ENCODE measurements around the gene SKP1.
A peak's percentile ranks its signal among the peaks of the same experiment; 100 is the strongest.
"Not testable (repeated sequence)": the region's sequence is repeated elsewhere in the genome, so short reads cannot be mapped to it uniquely, and the experiment has no call there.

Gene SKP1

GRCh38 chr5:134174841-134175839, 1.6 kb downstream of the SKP1 start:
- peaks cover 29% of the 10 kb centered on the region for H3K36me3 ChIP-seq (ENCODE audit: control insufficient read depth, insufficient read depth, low read length, severe bottlenecking)
- H3K4me3 ChIP-seq (ENCODE audit: low read length), result peak overlapping the region; percentile 86
- H3K27me3 ChIP-seq (replicated peaks; ENCODE audit: control insufficient read depth, insufficient read depth, low read length), result no peaks in the 10 kb centered on the region
- H3K4me1 ChIP-seq (ENCODE audit: control insufficient read depth, insufficient read depth, low read length), result peaks cover 31% of the 10 kb centered on the region
- peak; percentile 73 for DNase-seq (ENCODE audit: low read depth)
- peak overlapping the region; percentile 99 for H3K9ac ChIP-seq (ENCODE audit: low read length)
- H3K9me3 ChIP-seq (ENCODE audit: control insufficient read depth, low read length), result no peaks in the 10 kb centered on the region

GRCh38 chr5:134171972-134172371, 4.8 kb downstream of the SKP1 start:
- Histone ChIP-seq H3K27me3 (replicated peaks; ENCODE audit: control insufficient read depth, insufficient read depth, low read length) (no peaks in the 10 kb centered on the region), H3K9me3 (ENCODE audit: control insufficient read depth, low read length) (no peaks in the 10 kb centered on the region), H3K36me3 (ENCODE audit: control insufficient read depth, insufficient read depth, low read length, severe bottlenecking) (peaks cover 58% of the 10 kb centered on the region), H3K9ac (ENCODE audit: low read length) (peak overlapping the region; percentile 41), H3K4me3 (ENCODE audit: low read length) (no peak overlapping the region), H3K4me1 (ENCODE audit: control insufficient read depth, insufficient read depth, low read length) (peaks cover 23% of the 10 kb centered on the region)
- no peak for DNase-seq (ENCODE audit: low read depth)

DNA sequence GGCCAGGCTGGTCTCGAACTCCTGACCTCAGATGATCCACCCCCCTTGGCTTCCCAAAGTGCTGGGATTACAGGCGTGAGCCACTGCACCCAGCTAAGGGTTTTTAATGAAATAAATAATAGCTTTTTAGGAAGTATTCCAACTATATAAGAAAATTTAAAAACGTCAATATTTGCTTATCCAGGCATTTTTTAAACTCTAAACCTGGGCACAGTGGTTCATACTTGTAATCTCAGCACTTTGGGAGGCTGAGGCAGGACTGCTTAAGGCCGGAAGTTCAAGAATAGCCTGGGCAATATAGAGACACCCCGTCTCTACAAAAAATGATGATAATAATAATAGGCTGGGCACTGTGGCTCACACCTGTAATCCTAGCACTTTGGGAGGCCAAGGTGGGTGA, 14.2 kb downstream of the SKP1 start:
- Histone ChIP-seq H3K36me3 (ENCODE audit: control insufficient read depth, insufficient read depth, low read length, severe bottlenecking) (peaks cover 87% of the 10 kb centered on the region), H3K4me3 (ENCODE audit: low read length) (no peak overlapping the region), H3K9ac (ENCODE audit: low read length) (no peak overlapping the region), H3K9me3 (ENCODE audit: control insufficient read depth, low read length) (peaks cover 10% of the 10 kb centered on the region), H3K27me3 (replicated peaks; ENCODE audit: control insufficient read depth, insufficient read depth, low read length) (no peaks in the 10 kb centered on the region), H3K4me1 (ENCODE audit: control insufficient read depth, insufficient read depth, low read length) (no peaks in the 10 kb centered on the region)
- DNase-seq (ENCODE audit: low read depth), result no peak

DNA sequence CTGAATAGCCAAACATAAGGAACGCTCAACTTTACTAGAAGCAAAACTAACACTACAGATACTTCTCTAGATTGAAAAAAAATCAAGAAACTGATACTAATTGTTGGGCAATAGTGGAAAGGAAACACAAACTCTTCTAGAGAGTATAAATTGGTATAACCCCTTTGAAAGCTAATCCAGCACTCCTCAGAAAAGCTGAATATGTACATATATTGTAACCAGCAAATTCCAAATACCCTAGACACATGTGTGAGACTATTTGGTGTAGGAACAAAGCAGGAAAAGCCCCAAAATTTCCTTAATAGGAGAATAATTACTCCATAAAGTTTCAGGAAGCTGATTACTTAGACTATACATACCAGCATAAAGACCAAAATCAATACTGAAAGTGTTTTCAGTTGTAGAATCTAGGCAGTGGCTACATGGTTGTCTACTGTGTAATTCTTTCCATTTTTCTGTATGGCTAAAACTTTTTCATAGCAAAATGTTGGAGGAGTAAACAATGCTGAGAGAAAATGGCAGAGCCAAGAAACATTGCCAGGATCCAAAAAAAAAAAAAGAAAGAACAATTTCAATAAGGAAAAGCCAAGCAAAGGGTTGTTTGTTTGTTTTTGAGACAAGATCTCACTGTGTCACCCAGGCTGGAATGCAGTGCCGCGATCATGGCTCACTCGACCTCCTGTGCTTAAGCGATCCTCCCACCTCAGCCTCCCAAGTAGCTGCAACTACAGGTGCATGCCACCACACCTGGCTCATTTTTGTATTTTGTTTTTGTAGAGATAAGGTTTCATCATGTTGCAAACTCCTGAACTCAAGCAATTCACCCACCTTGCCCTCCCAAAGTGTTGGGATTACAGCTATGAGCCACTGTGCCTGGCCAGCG, 15.0 kb downstream of the SKP1 start:
- Histone ChIP-seq H3K9me3 (ENCODE audit: control insufficient read depth, low read length) (peaks cover 10% of the 10 kb centered on the region), H3K4me3 (ENCODE audit: low read length) (no peak overlapping the region), H3K36me3 (ENCODE audit: control insufficient read depth, insufficient read depth, low read length, severe bottlenecking) (peaks cover 88% of the 10 kb centered on the region), H3K27me3 (replicated peaks; ENCODE audit: control insufficient read depth, insufficient read depth, low read length) (no peaks in the 10 kb centered on the region), H3K9ac (ENCODE audit: low read length) (no peak overlapping the region), H3K4me1 (ENCODE audit: control insufficient read depth, insufficient read depth, low read length) (no peaks in the 10 kb centered on the region)
- DNase-seq (ENCODE audit: low read depth), result no peak

DNA sequence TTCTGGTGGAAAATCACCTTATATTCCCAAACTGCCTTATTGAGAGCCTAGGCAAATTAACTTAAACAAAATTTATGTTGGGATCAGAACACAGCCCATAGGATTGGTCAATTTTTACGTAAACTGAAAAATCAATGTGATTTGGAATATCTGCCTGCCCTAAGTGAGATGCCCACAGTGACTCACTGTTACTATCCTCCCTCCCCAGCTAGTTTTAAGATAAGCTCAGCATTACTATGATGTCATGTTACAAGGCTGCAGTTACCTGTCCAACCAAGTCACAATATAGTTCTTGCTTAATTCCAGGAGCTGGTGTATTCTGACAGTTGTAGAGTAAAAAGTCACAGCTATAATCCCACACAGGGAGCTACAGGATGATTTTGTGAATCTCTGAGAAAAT, 23.1 kb downstream of the SKP1 start:
- no peak for DNase-seq (ENCODE audit: low read depth)
- H3K36me3 ChIP-seq (ENCODE audit: control insufficient read depth, insufficient read depth, low read length, severe bottlenecking), result peaks cover 79% of the 10 kb centered on the region
- no peaks in the 10 kb centered on the region for H3K9me3 ChIP-seq (ENCODE audit: control insufficient read depth, low read length)
- no peak overlapping the region for H3K9ac ChIP-seq (ENCODE audit: low read length)
- no peaks in the 10 kb centered on the region for H3K27me3 ChIP-seq (replicated peaks; ENCODE audit: control insufficient read depth, insufficient read depth, low read length)
- no peak overlapping the region for H3K4me3 ChIP-seq (ENCODE audit: low read length)
- peaks cover 42% of the 10 kb centered on the region for H3K4me1 ChIP-seq (ENCODE audit: control insufficient read depth, insufficient read depth, low read length)

DNA sequence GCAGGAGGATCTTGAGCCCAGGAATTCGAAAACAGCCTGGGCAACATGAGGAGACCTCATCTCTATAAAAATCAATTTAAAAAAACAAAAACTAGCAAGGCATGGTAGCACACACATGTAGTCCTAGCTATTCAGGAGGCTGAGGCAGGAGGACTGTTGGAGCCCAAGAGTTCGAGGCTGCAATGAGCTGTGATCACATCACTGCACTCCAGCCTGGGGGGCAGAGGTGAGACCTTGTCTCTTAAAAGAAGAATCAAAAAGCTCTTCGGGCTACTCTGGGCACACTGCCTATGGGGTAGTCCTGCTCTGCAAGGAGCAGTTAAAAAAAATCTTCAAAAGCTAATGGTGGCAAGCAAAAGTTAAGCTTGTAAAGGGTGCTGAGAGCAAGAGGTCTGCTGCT, 23.5 kb downstream of the SKP1 start:
- no peak for DNase-seq (ENCODE audit: low read depth)
- no peaks in the 10 kb centered on the region for H3K9me3 ChIP-seq (ENCODE audit: control insufficient read depth, low read length)
- peaks cover 42% of the 10 kb centered on the region for H3K4me1 ChIP-seq (ENCODE audit: control insufficient read depth, insufficient read depth, low read length)
- H3K36me3 ChIP-seq (ENCODE audit: control insufficient read depth, insufficient read depth, low read length, severe bottlenecking), result peaks cover 77% of the 10 kb centered on the region
- H3K4me3 ChIP-seq (ENCODE audit: low read length), result no peak overlapping the region
- no peaks in the 10 kb centered on the region for H3K27me3 ChIP-seq (replicated peaks; ENCODE audit: control insufficient read depth, insufficient read depth, low read length)
- H3K9ac ChIP-seq (ENCODE audit: low read length), result no peak overlapping the region

DNA sequence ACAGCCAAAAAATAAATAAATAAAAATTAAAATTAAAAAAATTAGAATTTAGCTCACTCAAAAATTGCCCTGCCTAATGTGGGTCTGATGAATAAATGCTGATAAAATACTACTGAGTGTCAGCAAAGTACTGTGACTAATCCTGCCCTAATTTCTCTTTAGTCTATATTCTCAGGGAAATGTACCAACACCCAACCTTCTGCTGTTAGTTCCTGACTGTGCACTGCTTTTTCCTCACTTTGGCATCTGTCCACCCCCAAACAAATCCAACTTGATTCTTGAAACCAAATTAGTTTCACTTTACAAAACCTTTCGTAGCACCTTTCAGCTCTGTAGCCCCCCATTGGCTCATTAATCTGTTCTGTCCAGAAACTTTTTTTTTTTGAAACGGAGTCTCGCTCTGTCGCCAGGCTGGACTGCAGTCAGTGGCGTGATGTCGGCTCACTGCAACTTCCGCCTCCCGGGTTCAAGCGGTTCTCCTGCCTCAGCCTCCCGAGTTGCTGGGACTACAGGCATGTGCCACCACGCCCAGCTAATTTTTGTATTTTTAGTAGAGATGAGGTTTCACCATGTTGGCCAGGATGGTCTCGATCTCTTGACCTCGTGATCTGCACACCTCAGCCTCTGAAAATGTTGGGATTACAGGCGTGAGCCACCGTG, 24.4 kb downstream of the SKP1 start:
- H3K9ac ChIP-seq (ENCODE audit: low read length), result peak overlapping the region; percentile 42
- H3K9me3 ChIP-seq (ENCODE audit: control insufficient read depth, low read length); H3K27me3 ChIP-seq (replicated peaks; ENCODE audit: control insufficient read depth, insufficient read depth, low read length); DNase-seq (ENCODE audit: low read depth): not testable (repeated sequence)
- H3K4me1 ChIP-seq (ENCODE audit: control insufficient read depth, insufficient read depth, low read length), result peaks cover 47% of the 10 kb centered on the region
- H3K4me3 ChIP-seq (ENCODE audit: low read length), result peak overlapping the region; percentile 43
- peaks cover 71% of the 10 kb centered on the region for H3K36me3 ChIP-seq (ENCODE audit: control insufficient read depth, insufficient read depth, low read length, severe bottlenecking)

DNA sequence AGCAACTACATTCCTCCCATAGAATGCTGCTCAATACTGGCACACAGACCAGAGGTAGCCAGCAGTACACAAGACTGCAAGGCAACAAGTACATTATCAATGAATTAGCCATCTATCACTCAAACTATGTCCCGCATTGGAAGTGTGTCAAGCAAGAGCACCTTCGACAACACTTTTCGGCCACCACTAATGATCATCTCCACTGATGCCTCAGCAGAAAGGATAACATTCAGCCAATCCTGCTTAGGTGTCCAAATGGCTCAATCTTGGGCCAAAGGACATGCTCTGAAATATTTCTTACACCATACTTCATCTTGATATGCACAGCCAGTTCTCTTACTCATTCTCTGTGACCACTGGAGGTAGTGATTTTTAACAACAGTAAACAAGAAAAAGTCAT, 25.0 kb downstream of the SKP1 start:
- peaks cover 69% of the 10 kb centered on the region for H3K36me3 ChIP-seq (ENCODE audit: control insufficient read depth, insufficient read depth, low read length, severe bottlenecking)
- no peaks in the 10 kb centered on the region for H3K27me3 ChIP-seq (replicated peaks; ENCODE audit: control insufficient read depth, insufficient read depth, low read length)
- no peaks in the 10 kb centered on the region for H3K9me3 ChIP-seq (ENCODE audit: control insufficient read depth, low read length)
- peaks cover 53% of the 10 kb centered on the region for H3K4me1 ChIP-seq (ENCODE audit: control insufficient read depth, insufficient read depth, low read length)
- DNase-seq (ENCODE audit: low read depth), result no peak
- no peak overlapping the region for H3K4me3 ChIP-seq (ENCODE audit: low read length)
- H3K9ac ChIP-seq (ENCODE audit: low read length), result no peak overlapping the region

- DNase-seq (ENCODE audit: low read depth), result no peak
- Histone ChIP-seq H3K9me3 (ENCODE audit: control insufficient read depth, low read length) (no peaks in the 10 kb centered on the region), H3K27me3 (replicated peaks; ENCODE audit: control insufficient read depth, insufficient read depth, low read length) (no peaks in the 10 kb centered on the region), H3K36me3 (ENCODE audit: control insufficient read depth, insufficient read depth, low read length, severe bottlenecking) (peaks cover 65% of the 10 kb centered on the region), H3K9ac (ENCODE audit: low read length) (peak overlapping the region; percentile 30), H3K4me1 (ENCODE audit: control insufficient read depth, insufficient read depth, low read length) (peaks cover 73% of the 10 kb centered on the region), H3K4me3 (ENCODE audit: low read length) (peak overlapping the region; percentile 12)
Measured at GRCh38 chr5:134149571-134150303, 27.0 kb downstream of the SKP1 start.

DNA sequence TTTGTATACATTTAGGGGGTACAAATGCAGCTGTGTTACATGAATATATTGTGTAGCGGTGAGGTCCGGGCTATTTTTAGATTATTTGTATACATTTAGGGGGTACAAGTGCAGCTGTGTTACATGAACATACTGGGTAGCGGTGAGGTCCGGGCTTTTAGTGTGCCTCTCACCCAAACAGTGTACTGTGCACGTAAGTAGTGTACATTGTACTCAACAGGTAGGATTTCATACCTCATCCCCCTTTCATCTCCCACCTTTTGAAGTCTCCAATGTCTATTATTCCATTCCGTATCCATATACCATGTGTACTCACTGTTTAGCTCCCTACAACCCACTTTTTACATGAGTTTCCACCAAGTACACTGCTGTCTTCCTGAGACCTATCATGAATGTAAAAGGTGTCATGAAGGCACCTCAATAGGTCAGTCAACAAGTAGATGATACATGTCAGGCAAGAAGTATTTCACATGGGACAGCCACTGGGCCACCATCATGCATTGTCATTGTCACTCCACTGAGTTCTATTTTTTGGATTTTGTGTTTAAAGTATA, 27.7 kb downstream of the SKP1 start:
- peaks cover 66% of the 10 kb centered on the region for H3K36me3 ChIP-seq (ENCODE audit: control insufficient read depth, insufficient read depth, low read length, severe bottlenecking)
- no peaks in the 10 kb centered on the region for H3K27me3 ChIP-seq (replicated peaks; ENCODE audit: control insufficient read depth, insufficient read depth, low read length)
- DNase-seq (ENCODE audit: low read depth), result no peak
- peaks cover 76% of the 10 kb centered on the region for H3K4me1 ChIP-seq (ENCODE audit: control insufficient read depth, insufficient read depth, low read length)
- no peak overlapping the region for H3K9ac ChIP-seq (ENCODE audit: low read length)
- H3K9me3 ChIP-seq (ENCODE audit: control insufficient read depth, low read length), result no peaks in the 10 kb centered on the region
- no peak overlapping the region for H3K4me3 ChIP-seq (ENCODE audit: low read length)
